WI38 (cell line): ENCODE data around the gene RSPRY1.

Experiments used
- H3K4me3 ChIP-seq: 2 replicates; pipeline ENCODE4 v1.5.1; 2011; ENCODE audit warnings: low read depth, mild to moderate bottlenecking, control low read depth, low read length
- TF ChIP-seq, protein P1 (sequence below): IDR thresholded peaks from 2 replicates; pipeline ENCODE4 v1.5.1; 2012; ENCODE audit warnings: low read depth, mild to moderate bottlenecking, control low read depth, low read length

RSPRY1 gene

DNA sequence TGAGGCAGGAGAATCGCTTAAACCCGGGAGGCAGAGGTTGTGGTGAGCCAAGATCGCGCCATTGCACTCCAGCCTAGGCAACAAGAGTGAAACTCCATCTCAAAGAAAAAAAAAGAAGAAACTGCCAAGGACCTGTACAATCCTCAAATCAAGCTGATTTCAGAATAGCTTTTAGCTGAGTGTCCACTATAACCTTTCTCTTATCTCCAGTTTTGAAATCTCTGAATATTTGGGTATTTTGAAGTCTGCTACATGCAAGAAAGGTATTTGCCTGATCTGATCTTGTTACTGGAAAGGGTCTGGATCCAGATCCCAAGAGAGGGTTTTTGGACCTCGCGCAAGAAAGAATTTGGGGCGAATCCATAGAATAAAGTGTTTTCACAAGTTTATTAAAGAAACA lies 39.8 kb downstream of the RSPRY1 start:
- no peak overlapping the region for H3K4me3 ChIP-seq
- TF ChIP-seq, protein P1, sequence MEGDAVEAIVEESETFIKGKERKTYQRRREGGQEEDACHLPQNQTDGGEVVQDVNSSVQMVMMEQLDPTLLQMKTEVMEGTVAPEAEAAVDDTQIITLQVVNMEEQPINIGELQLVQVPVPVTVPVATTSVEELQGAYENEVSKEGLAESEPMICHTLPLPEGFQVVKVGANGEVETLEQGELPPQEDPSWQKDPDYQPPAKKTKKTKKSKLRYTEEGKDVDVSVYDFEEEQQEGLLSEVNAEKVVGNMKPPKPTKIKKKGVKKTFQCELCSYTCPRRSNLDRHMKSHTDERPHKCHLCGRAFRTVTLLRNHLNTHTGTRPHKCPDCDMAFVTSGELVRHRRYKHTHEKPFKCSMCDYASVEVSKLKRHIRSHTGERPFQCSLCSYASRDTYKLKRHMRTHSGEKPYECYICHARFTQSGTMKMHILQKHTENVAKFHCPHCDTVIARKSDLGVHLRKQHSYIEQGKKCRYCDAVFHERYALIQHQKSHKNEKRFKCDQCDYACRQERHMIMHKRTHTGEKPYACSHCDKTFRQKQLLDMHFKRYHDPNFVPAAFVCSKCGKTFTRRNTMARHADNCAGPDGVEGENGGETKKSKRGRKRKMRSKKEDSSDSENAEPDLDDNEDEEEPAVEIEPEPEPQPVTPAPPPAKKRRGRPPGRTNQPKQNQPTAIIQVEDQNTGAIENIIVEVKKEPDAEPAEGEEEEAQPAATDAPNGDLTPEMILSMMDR, result no peak

DNA sequence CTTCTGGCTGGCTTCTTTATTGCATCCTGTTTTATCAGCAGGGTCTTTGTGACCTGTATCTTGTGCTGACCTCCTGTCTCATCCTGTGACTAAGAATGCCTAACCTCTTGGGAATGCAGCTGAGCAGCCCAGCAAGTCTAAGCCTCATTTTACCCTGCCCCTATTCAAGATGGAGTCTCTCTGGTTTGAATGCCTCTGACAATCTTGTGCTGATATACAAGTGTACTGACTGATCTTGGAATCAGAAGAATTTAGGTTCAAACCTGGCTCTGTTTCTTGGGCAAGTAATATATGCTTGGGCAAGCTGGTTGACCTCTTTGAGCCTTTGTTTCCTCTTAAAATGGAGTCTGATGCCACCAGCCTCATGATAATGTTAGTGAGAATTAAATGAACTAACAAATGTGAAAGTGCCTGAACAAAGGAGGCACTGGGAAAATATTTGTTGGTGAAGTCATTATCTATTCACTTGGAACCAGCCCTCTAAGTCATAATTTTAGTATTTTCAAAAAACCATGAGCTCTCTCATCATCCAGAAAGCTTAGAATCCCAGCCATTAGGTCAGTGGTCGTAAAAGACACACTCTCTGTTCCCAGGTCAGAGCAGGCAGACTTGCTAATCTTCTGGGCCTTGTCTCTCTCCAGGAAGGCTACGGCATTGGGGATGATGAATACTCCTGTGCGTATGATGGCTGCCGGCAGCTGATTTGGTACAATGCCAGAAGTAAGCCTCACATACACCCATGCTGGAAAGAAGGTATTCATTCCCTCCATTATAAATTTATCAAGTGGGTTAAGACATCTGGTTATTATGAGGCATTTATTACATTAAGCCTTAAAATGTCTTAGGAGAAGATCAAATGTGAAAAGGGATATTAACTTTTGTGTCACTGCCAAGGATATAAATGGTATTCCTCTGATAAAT lies 40.8 kb downstream of the RSPRY1 start:
- TF ChIP-seq, protein P1, result no peak
- no peak overlapping the region for H3K4me3 ChIP-seq

DNA sequence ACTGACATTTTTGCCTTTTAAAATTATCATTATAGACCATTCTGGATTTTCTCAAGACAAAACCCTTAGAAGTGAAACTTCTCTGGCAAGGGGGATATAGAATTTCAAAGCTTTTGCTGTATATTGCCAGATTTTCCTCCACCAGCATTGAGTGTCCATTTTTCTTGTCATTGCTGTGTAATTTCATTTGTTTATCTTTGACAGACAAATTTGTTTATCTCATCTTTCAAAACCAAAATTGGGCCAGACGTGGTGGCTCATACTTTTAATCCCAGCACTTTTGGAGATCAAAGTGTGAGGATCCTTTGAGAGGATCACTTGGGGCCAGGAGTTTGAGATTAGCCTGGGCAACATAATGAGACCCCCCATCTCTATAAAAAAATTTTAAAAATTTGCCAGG lies 43.0 kb downstream of the RSPRY1 start:
- TF ChIP-seq, protein P1, result no peak

DNA sequence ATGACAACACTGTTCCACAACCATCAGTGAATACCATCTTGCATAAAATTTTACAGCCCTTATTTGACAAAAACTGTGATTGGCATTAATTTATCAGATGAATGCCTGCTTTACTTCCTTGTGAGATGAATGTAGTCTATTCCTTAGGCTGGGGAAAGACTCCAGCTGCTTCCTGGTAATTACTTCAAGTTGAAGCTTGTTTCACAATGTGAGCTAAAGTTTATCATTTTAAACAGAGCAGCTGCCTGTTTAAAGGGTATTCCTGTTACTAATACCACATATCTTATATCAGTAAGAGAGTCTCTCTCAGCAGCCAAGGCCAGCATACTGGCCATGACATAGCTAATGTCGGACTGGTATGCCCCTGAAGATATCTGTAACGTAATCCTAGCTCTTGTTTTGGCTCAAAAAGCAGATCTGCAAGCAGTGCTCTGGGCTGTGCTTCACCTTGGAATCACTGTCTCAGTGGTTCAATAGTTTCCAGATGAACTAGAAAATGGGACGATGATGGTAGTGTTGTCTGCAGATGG lies 45.8 kb downstream of the RSPRY1 start:
- TF ChIP-seq, protein P1, result no peak
- H3K4me3 ChIP-seq, result no peak overlapping the region

More for the DNA sequence above, 43.0 kb downstream of the RSPRY1 start:
- H3K4me3 ChIP-seq, result no peak overlapping the region

DNA sequence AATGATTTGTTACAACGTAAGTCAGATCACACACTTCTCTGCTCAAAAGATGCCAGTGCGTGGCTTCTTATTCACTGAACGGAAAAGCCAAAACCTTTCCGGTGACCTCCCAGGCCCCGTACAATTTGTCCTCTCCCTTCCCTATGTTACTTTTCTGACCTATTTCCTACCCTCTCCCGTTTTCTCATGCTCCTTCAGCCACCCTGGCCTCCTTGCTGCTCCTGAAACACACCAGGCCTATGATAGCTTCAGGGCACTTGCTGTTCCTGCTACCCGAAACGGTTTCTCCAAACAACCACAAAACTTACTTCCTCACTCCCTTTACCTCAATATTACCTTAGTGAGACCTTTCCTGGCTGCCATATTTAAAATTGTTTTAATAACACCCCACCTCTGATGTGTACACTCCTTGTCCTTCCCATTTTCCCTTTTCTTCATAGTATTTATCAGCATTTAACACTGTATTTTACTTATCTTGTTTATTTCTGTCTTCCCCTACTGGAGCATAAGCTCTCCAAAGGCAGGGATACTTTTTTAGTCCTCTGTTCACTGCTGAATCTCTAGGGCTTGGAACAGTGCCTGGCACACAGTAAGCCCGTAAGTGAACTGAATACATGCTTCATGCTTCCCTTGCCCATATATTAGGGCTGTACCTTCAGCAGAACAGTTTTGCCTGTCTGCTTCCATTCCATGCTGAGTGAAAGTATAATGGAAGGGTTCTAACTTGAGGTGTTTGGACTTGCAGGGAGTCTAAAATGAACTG lies 48.0 kb downstream of the RSPRY1 start:
- TF ChIP-seq, protein P1, result no peak
- H3K4me3 ChIP-seq, result no peak overlapping the region

DNA sequence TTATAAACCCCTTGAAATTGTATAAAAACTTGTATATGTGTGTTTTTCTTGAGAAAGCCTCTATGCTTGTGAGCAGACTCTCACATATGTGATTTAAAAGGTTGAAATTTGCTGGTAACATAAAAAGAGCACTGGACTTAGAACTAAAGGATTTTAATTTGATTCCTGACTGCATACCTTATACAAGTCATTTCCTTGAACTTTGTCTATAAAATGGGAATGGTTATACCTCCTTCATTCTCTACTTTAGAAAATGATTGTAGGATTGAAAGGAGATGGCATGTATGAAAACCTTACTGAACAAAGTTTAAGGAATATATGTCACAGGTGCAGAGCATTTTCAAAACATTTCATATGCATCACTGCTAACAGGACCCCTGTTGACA lies 48.6 kb downstream of the RSPRY1 start:
- H3K4me3 ChIP-seq, result no peak overlapping the region
- TF ChIP-seq, protein P1, result no peak
